GM21515 (cell line): ENCODE results near the gene FGFBP1.

ENCODE experiments used
- ATAC-seq: cut with Tn5 transposase; IDR thresholded peaks from one replicate; pipeline ENCODE4 v1.9.1; 2021; ENCODE audit not compliant: unreplicated experiment

Gene FGFBP1

GRCh38 chr4:15913631-15913970 is 24.9 kb downstream of the FGFBP1 start:
- ATAC-seq = no peak

GRCh38 chr4:15912961-15913630 is 25.4 kb downstream of the FGFBP1 start:
- no peak for ATAC-seq

DNA sequence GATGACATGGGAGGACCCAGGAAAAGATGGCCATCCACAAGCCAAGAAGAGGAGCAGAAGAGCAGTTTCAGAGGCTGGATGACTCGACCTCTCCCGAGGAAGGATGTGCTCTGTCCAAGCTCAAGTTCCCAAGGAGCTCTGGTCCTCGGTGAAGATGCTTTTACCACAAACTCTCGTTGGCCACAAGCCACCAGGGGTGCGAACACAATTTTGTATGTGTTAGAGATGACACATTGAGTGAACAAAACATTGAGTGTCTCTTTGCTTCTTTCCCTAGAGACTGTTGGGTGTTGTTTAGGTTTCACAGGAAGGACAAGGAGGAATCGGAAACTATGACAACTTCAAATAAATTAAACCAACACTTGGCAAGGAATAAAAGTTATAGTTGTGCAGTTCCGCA is 26.3 kb downstream of the FGFBP1 start:
- ATAC-seq = no peak

DNA sequence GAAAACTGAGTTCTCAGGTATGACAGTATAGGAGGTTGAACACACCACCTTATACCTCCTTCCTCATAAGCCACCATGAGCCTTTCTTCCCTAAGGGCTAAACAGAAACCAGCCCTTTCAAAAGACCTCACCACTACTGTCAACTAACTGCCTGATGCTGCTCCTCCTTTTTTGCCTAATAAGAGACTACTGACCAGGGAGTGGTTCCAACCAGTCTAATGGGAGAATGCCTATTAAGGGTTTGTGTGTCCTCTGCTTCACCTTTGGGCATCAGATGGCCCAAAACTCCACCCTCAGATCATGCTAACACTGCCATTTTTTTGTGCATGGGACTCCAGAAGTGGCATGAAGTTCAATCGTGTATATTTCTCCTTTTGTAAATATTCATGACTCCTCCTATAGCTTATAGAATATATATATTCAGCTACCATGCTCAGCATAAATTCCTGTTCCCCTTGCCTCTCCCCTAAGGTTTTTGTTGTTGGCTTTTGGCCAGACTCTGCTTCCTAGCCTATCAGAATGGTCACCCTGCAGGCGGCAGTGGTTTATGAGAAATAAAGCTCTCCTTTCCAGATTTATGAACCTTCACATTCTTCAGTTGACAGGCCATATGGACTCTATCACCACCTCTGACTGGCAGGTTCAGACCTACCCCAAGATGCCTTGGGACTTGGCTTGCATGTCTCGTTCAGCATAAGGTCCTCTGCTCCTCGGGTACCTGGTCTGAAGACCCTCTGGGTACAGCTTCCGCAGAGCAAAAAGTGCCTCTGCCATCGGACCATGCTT is 28.2 kb downstream of the FGFBP1 start:
- ATAC-seq = no peak

DNA sequence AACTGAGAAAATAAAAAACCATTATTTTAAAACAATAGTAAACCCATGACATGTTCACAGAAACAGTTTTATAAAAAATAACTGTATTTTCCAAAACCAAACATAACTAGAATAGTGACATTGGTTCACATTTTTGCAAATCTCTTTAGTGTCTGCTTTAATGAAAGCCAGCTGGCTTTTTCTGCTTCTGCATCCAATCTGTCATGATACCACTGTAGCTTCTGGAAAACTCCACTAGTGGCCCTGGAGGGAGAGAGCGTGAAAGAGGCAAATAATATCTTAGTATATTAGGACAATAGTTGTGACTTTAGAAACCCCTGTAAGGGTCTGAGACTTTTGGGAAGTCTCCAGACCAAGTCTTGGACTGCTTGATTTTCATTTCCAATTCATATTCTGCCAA is 31.1 kb downstream of the FGFBP1 start:
- ATAC-seq = no peak

DNA sequence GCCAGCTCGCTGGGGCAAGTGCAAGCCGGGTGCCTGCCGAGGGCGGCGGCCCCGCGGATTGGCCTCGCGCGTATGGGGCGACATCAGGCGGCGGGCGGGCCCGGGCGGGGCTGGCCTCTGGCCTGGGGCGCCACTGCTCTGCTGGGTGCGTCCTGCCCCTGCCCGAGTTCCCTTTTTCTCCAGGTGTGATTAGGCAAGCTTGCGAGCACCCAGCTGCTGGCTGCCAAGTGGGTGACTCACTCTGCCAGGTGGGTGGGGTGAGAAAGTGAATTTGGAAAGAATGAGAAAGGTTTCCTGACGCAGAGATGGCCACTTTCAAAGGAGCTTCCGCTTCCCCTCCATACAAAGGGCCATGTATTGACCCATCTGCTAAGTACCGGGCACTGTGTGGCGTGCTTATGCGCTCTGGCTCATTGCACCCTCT is 32.5 kb downstream of the FGFBP1 start:
- no peak for ATAC-seq

- no peak for ATAC-seq
Measured at GRCh38 chr4:15902746-15903145, 35.8 kb downstream of the FGFBP1 start.

GRCh38 chr4:15901998-15902397 is 36.5 kb downstream of the FGFBP1 start:
- no peak for ATAC-seq

DNA sequence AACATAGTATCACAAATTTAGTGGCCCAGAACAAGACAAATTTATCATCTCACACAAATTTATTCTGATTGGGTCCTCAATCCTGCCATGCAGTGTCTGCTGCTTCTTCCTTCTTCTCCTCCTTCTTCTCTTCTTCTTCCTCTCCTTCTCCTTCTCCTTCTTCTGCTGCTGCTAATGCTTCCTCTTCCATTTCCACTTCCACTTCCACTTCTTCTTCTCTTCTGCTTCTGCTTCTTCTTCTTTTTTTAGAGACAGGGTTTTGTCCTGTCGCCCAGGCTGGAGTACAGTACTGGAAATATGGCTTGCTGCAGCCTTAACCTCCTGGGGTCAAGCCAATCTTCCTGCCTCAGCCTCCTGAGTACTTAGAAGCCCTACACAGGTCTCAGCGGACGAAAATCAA is 37.5 kb downstream of the FGFBP1 start:
- ATAC-seq = no peak

GRCh38 chr4:15899511-15899910 is 39.0 kb downstream of the FGFBP1 start:
- no peak for ATAC-seq

DNA sequence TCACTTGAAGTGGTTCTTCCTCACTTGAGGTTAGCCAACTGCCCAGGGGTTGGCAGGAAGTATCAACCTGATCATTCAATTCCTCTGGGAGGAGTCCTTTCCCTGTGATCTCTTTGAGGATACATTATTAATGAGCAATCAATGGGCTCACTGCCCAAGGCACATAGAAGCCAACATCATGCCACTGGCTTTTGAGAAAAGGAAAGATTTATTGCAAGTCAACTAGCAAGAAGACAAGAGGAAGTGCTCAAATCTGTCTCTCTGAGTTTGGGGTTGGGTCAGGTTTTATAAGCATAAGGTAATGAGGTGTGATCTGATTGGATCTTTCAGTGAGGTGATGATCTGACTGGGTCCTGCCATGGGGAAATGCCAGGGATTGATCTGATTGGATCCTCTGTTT is 39.6 kb downstream of the FGFBP1 start:
- ATAC-seq = no peak

DNA sequence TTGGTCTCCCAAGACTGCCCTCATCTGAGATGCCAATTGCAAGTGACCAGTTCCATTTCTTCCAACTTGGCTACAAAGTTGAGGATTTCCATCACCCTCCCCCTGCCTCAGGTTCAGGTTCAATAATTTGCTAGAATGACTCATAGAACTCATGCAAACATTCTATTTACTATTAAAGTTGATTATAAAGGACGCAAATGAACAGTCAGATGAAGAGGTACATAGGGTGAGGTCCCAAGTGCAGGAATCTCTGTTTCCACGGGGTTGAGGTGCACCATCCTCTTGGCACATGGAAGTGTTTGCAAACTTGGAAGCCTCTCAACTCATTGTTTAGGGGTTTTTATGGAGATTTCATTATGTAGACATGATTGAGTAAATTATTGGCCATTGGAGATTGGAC is 41.0 kb downstream of the FGFBP1 start:
- no peak for ATAC-seq

DNA sequence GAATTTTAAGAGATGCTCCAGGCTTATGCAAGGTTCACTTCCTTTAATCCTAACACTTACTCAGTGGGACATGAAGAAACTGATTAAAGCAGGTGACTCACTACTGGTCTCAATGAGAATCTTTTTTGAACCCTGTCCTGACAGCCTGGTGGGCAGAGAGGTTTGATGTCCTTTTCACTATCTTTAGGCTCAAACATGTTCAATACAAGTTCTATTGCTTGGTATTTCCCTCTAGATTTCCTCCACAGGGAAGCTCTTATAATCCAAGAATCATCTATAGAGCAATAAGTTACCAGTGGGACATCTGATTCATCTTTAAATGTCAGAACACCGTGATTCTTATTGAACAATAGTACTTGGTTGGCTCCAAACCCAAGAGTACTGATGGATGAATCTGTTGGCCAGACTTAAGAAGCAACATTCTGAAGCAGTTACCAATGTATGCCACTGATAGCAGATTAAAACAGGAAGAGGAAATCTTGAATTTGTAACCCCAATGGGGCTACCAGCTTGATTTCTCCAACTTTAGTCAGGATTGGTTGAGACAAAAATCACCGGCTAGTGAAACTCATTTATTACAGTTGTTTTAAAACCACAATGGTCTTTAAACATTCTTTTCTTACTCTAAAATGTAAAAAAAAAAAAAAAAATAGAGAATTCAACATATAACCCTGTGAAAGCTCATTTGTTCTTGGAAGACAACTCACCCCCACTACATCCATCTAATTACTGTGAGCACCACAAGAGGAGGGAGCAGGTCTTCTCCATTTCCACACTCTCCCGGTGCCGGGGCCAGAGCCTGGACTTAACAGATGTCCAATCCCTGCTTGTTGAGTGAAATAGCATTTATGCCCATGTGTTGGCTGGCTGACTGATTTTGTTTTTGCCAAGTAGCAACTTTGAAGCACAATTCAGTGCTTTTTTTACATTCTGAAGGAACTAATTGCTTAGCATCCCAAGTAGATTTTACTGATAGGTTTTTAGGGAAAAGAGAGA is 43.3 kb downstream of the FGFBP1 start:
- no peak for ATAC-seq

DNA sequence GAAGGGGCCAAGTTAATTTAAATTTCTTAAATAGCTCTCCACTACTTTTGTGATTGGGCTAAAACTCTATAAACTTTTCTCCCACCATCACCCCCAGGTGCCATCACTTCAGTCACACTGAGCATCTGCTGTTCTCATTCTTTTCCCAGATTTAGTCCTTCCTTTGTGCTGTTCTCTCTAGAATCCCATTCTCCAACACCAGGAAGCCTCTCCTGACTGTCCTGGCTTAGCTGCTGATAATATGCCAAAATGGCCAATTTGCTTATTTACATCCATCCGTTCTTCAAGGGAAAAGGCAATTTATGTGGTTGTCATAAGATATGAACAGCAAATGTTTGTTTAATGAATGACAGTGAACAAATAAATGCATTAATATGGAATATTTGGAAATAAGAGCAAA is 44.1 kb downstream of the FGFBP1 start:
- ATAC-seq = no peak

GRCh38 chr4:15893962-15894361 is 44.6 kb downstream of the FGFBP1 start:
- no peak for ATAC-seq

DNA sequence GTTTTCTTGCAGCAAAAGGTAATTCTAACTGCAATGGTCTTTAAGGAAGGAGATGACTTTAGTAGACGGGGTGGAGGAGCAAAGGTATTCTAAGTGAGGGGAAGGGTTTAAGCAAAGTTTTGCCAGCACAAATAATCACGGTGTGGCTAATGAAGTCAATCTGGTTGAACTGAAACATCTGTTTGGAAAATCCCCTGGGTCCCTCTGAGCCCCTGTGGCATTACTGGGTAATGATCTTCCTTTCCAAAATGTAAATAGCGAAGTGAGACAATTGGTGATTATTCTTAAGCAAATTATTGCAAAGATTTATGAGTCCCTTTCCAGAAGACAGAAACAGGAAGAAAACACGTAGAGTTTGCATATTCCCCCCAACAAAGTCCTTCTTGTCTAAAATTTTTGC is 47.2 kb downstream of the FGFBP1 start:
- no peak for ATAC-seq

DNA sequence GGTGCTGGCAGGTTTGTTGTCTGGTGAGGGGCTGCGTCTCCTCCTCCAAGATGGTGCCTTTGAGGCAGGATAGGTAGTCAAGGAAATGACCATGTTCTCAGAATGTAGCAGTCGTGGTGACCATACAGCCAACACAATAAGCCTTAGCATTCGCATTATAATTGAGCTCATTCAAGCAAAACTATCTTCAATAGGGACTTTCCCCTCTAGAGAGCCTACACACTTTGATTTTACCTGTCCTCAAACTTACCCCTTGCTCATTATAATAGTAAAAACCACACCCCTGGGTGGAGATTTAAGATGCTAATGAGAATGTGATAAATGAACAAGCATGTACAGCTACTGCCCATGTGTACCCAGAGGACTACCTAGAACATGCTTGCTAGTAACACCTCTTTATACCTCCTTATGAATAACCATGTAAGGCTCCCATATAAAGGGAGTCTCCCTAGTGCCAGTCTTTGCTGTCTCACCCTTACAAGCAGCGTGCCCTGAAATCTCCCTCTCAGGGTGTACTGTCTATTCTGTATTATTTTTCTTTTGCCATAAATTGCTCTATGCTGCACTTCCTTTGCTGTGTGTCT is 48.2 kb downstream of the FGFBP1 start:
- no peak for ATAC-seq

DNA sequence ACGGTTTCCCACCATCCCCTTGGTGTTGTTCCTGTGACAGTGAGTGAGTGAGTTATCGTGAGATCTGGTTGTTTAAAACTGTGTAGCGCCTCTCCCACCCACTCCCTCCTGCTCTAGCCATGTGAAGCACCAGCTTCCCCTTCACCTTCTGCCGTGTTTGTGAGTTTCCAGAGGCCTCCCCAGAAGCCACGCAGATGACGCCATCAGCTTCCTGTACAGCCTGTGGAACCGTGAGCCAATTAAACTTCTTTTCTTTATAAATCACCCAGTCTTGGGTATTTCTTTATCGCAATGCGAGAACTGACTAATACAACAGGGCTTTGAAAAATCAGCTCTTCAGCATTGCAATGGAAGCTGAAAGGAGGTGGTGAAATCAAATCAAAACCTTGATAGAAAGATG is 50.0 kb downstream of the FGFBP1 start:
- ATAC-seq = no peak
